Hepatocyte (in vitro differentiated cells): Measurements from ENCODE around the gene PHF23. TPM values are rescaled to one million over a fixed set of nuclear protein-coding genes. Genes with fewer than 3 reads are reported as not detected.

Experiments
- DNase-seq: peaks from one replicate; pipeline ENCODE4 v3.0.0-alpha.2; 2016; ENCODE audit warnings: low spot score
- H2AFZ ChIP-seq: fragments of 200-600 bp; sonication (generic); 2 replicates; pipeline ENCODE4 v1.6.0; 2016; ENCODE audit warnings: antibody characterized with exemption, mild to moderate bottlenecking
- H3K27ac ChIP-seq: fragments of 200-600 bp; sonication (generic); 2 replicates; pipeline ENCODE4 v1.5.1; 2016; ENCODE audit warnings: mild to moderate bottlenecking
- H3K27me3 ChIP-seq: fragments of 200-600 bp; sonication (generic); 2 replicates; pipeline ENCODE4 v1.6.1; 2016
- H3K36me3 ChIP-seq: fragments of 200-600 bp; sonication (generic); replicated peaks from 2 replicates; pipeline ENCODE4 v1.5.1; 2016; ENCODE audit warnings: low read depth; ENCODE audit not compliant: insufficient read depth
- H3K4me1 ChIP-seq: fragments of 200-600 bp; sonication (generic); 2 replicates; pipeline ENCODE4 v1.5.1; 2016; ENCODE audit warnings: mild to moderate bottlenecking, moderate library complexity; ENCODE audit not compliant: insufficient read depth
- H3K4me2 ChIP-seq: fragments of 200-600 bp; sonication (generic); 2 replicates; pipeline ENCODE4 v1.6.0; 2016
- H3K4me3 ChIP-seq: fragments of 200-600 bp; sonication (generic); 2 replicates; pipeline ENCODE4 v1.5.1; 2016; ENCODE audit warnings: mild to moderate bottlenecking
- H3K79me2 ChIP-seq: fragments of 200-600 bp; sonication (generic); 2 replicates; pipeline ENCODE4 v1.6.0; 2017; ENCODE audit warnings: mild to moderate bottlenecking
- H3K9me2 ChIP-seq: fragments of 200-600 bp; sonication (generic); replicated peaks from 2 replicates; pipeline ENCODE4 v1.6.0; 2017; ENCODE audit warnings: mild to moderate bottlenecking; ENCODE audit not compliant: insufficient read depth
- H3K9me3 ChIP-seq: fragments of 200-600 bp; sonication (generic); 2 replicates; pipeline ENCODE4 v1.5.1; 2016; ENCODE audit warnings: low read depth, mild to moderate bottlenecking
- H4K20me1 ChIP-seq: fragments of 200-600 bp; sonication (generic); 2 replicates; pipeline ENCODE4 v1.6.0; 2016; ENCODE audit warnings: mild to moderate bottlenecking; ENCODE audit not compliant: insufficient read depth, poor library complexity, severe bottlenecking
- CTCF ChIP-seq: fragments of 200-600 bp; sonication (generic); IDR thresholded peaks from 2 replicates; pipeline ENCODE4 v1.5.1; 2016; ENCODE audit warnings: antibody characterized with exemption, mild to moderate bottlenecking; ENCODE audit not compliant: poor library complexity
- EZH2 ChIP-seq: fragments of 200-600 bp; sonication (generic); IDR thresholded peaks from 2 replicates; pipeline ENCODE4 v1.6.1; 2016; ENCODE audit warnings: antibody characterized with exemption, mild to moderate bottlenecking, borderline replicate concordance
- EZH2phosphoT487 ChIP-seq: fragments of 200-600 bp; sonication (generic); IDR thresholded peaks from one replicate; pipeline ENCODE4 v1.6.1; 2018; ENCODE audit warnings: antibody characterized with exemption, mild to moderate bottlenecking, low read depth, moderate library complexity; ENCODE audit not compliant: unreplicated experiment, severe bottlenecking
- WGBS: methylation state at CpG from one replicate; pipeline ENCODE4 v1.1.6; 2016; ENCODE audit warnings: low lambda C conversion rate; ENCODE audit errors: missing lambda C conversion rate; 5-methylcytosine and 5-hydroxymethylcytosine counted together
- polyA plus RNA-seq: library from polyadenylated mRNA; unstranded; fragments of >200 nt; fragmentation: Nextera tagmentation; extraction: Ambion mirVana; gene quantifications from 2 replicates; pipeline ENCODE4 v1.2.1, GENCODE V29; 2016
- total RNA-seq: library from RNA; depleted of rRNA; stranded (reverse); fragments of >200 nt; gene quantifications from 2 replicates; pipeline ENCODE4 v1.2.3, GENCODE V29; 2014

Gene PHF23
- total and polyA plus RNA-seq, 2 experiments from 2014 or later = 53.9 to 78.6 TPM

- peaks cover 12% of the 10 kb centered on the region for H4K20me1 ChIP-seq
- H3K36me3 ChIP-seq = no peaks in the 10 kb centered on the region
- H3K4me2 ChIP-seq = peak overlapping the region; percentile 80
- no peaks in the 10 kb centered on the region for H3K9me3 ChIP-seq
- peaks cover 54% of the 10 kb centered on the region for H3K79me2 ChIP-seq
- peak overlapping the region; percentile 75 for H3K27ac ChIP-seq
- TF ChIP-seq EZH2phosphoT487 (no peak), CTCF (peak; percentile 57)
- WGBS = 5% methylated on average over 15 of the region's 15 CpGs
- peaks cover 28% of the 10 kb centered on the region for H3K4me1 ChIP-seq
- peak; percentile 92 for DNase-seq
- no peaks in the 10 kb centered on the region for H3K9me2 ChIP-seq
- H3K27me3 ChIP-seq = no peaks in the 10 kb centered on the region
- H3K4me3 ChIP-seq = peak overlapping the region; percentile 17
- no peak overlapping the region for H2AFZ ChIP-seq
Observed at GRCh38 chr17:7213895-7214299, 25.4 kb downstream of the PHF23 start.

- H3K9me3 ChIP-seq = no peaks in the 10 kb centered on the region
- peaks cover 14% of the 10 kb centered on the region for H3K4me1 ChIP-seq
- H3K79me2 ChIP-seq = peaks cover 40% of the 10 kb centered on the region
- 36% methylated on average over 18 of the region's 37 CpGs for WGBS
- TF ChIP-seq EZH2 = no peak
- TF ChIP-seq EZH2phosphoT487 = no peak
- no peak for TF ChIP-seq CTCF
- no peak for DNase-seq
- no peak overlapping the region for H3K4me3 ChIP-seq
- peak overlapping the region; percentile 67 for H3K4me2 ChIP-seq
- peaks cover 18% of the 10 kb centered on the region for H4K20me1 ChIP-seq
- H3K9me2 ChIP-seq = no peaks in the 10 kb centered on the region
- H3K27ac ChIP-seq = no peak overlapping the region
- no peak overlapping the region for H2AFZ ChIP-seq
- H3K27me3 ChIP-seq = no peaks in the 10 kb centered on the region
- no peaks in the 10 kb centered on the region for H3K36me3 ChIP-seq
Observed at GRCh38 chr17:7211491-7212273, 27.6 kb downstream of the PHF23 start.

GRCh38 chr17:7208754-7209460, 30.4 kb downstream of the PHF23 start:
- Histone ChIP-seq H3K4me3 (no peak overlapping the region), H3K27ac (no peak overlapping the region), H3K79me2 (peaks cover 40% of the 10 kb centered on the region), H3K36me3 (no peaks in the 10 kb centered on the region), H3K9me2 (no peaks in the 10 kb centered on the region), H3K4me1 (peaks cover 7% of the 10 kb centered on the region), H3K4me2 (no peak overlapping the region), H4K20me1 (peaks cover 18% of the 10 kb centered on the region), H3K27me3 (no peaks in the 10 kb centered on the region), H3K9me3 (no peaks in the 10 kb centered on the region), H2AFZ (no peak overlapping the region)
- DNase-seq = no peak
- TF ChIP-seq CTCF (no peak), EZH2phosphoT487 (no peak), EZH2 (no peak)
- WGBS = 79% methylated on average over 9 of the region's 9 CpGs
